ENCODE data around the gene MUC20. TPM values are rescaled to one million over a fixed set of nuclear protein-coding genes. Genes with fewer than 3 reads are reported as not detected.

MUC20 gene
- total RNA-seq, 1 experiment from 2014 or later = not detected

DNA sequence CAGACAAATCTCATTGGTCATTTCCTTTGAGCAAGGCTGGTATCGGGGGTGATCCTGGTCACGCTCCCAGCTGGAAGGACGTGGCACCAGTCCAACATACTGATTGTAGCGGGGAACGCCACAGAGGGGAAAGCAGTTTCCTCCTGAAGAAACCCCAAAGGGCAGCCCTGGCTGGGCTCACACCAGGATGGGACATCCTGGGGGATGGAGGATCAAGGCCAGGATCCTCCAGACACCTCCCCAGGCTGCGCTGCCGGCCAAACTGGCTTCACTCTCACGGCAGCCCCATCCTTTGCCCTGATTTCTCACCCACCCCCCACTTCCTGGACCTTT is 36.6 kb downstream of the MUC20 start:
- no peaks in the 10 kb centered on the region for H3K27me3 ChIP-seq (ENCODE audit: insufficient read depth, low read length)
- no peak overlapping the region for H3K27ac Mint-ChIP-seq
- H2BK20ac ChIP-seq (ENCODE audit: low read depth, low read length, poor library complexity, severe bottlenecking) = no peak overlapping the region
- H3K4me3 Mint-ChIP-seq = no peak overlapping the region
- no peak overlapping the region for H3K9ac ChIP-seq (ENCODE audit: extremely low read depth, insufficient read length, low read length)
- H4K5ac ChIP-seq (ENCODE audit: insufficient read length, low read depth, low read length) = no peak overlapping the region
- H3K27ac ChIP-seq (ENCODE audit: insufficient read length, low read depth, low read length) = no peak overlapping the region
- no peak overlapping the region for H3T11ph ChIP-seq (ENCODE audit: low read length)
- no peak overlapping the region for H3K14ac ChIP-seq (ENCODE audit: insufficient read depth, low read length)
- H2AK5ac ChIP-seq (ENCODE audit: insufficient read length, low read length) = no peak overlapping the region
- no peaks in the 10 kb centered on the region for H3K79me1 ChIP-seq (ENCODE audit: insufficient read depth, low read depth, low read length, poor library complexity, severe bottlenecking)
- H3K4me1 Mint-ChIP-seq = peaks cover 11 to 31% of the 10 kb centered on the region in 2 experiments
- TF ChIP-seq, protein P1, sequence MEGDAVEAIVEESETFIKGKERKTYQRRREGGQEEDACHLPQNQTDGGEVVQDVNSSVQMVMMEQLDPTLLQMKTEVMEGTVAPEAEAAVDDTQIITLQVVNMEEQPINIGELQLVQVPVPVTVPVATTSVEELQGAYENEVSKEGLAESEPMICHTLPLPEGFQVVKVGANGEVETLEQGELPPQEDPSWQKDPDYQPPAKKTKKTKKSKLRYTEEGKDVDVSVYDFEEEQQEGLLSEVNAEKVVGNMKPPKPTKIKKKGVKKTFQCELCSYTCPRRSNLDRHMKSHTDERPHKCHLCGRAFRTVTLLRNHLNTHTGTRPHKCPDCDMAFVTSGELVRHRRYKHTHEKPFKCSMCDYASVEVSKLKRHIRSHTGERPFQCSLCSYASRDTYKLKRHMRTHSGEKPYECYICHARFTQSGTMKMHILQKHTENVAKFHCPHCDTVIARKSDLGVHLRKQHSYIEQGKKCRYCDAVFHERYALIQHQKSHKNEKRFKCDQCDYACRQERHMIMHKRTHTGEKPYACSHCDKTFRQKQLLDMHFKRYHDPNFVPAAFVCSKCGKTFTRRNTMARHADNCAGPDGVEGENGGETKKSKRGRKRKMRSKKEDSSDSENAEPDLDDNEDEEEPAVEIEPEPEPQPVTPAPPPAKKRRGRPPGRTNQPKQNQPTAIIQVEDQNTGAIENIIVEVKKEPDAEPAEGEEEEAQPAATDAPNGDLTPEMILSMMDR (conservative IDR thresholded peaks at IDR 0.05) = no peak
- no peak overlapping the region for H4K8ac ChIP-seq (replicated peaks; ENCODE audit: insufficient read length, low read depth, low read length)
- H2BK5ac ChIP-seq (ENCODE audit: insufficient read length, low read length) = no peak overlapping the region
- no peak overlapping the region for H3K18ac ChIP-seq (ENCODE audit: insufficient read length, low read depth, low read length)
- WGBS (ENCODE audit: extremely low coverage, insufficient read length, low lambda C conversion rate) = no CpG with 5 or more reads among the region's 8 CpGs
- no peak overlapping the region for H3K4ac ChIP-seq (ENCODE audit: low read depth, low read length)
- H3K4me2 ChIP-seq (ENCODE audit: insufficient read depth, insufficient read length, low read length) = no peak overlapping the region
- peaks cover 3% of the 10 kb centered on the region for H3K27me3 Mint-ChIP-seq (ENCODE audit: low read depth)
- H3K4me1 ChIP-seq (ENCODE audit: insufficient read depth, low read length) = peaks cover 3% of the 10 kb centered on the region; the same call in 1 of the 2 replicates
- H2BK120ac ChIP-seq (ENCODE audit: low read depth, low read length, poor library complexity, severe bottlenecking) = no peak overlapping the region
- no peak overlapping the region for H2BK12ac ChIP-seq (ENCODE audit: insufficient read length, low read depth, low read length)
- no peaks in the 10 kb centered on the region for H4K20me1 ChIP-seq (ENCODE audit: control insufficient read depth, insufficient read depth, insufficient read length)
- H2BK15ac ChIP-seq (ENCODE audit: low read depth, low read length) = no peak overlapping the region
- H2AFZ ChIP-seq (ENCODE audit: low read length) = no peak overlapping the region
- H3K23ac ChIP-seq (ENCODE audit: insufficient read length, low read depth, low read length) = no peak overlapping the region
- no peak overlapping the region for H3K56ac ChIP-seq (ENCODE audit: insufficient read length, low read depth, low read length)
- no peaks in the 10 kb centered on the region for H3K9me3 ChIP-seq (ENCODE audit: control insufficient read depth, low read depth, low read length)
- DNase-seq = no peak
- H4K91ac ChIP-seq (ENCODE audit: insufficient read length, low read depth, low read length) = no peak overlapping the region
- no peaks in the 10 kb centered on the region; a peak in 1 of 5 replicates for H3K9me3 Mint-ChIP-seq
- no peaks in the 10 kb centered on the region for H3K23me2 ChIP-seq (ENCODE audit: insufficient read length, low read depth, low read length, poor library complexity, severe bottlenecking)
- H3K36me3 Mint-ChIP-seq (ENCODE audit: insufficient read depth in 1 of 3, low read depth in 3 of 3) = no peaks in the 10 kb centered on the region
- H3K79me2 ChIP-seq (ENCODE audit: insufficient read depth, low read length) = no peaks in the 10 kb centered on the region

Measured in H9 (cell line).